NCI-H69 (cell line): Measurements from ENCODE around the gene GOLGB1.
"Not testable (repeated sequence)": the region's sequence is repeated elsewhere in the genome, so short reads cannot be mapped to it uniquely, and the experiment has no call there.

Source experiments
- DNase-seq: peaks from one replicate; lab custom pipeline; 2025; lab: John Stamatoyannopoulos, UW

The GOLGB1 gene, protein sequence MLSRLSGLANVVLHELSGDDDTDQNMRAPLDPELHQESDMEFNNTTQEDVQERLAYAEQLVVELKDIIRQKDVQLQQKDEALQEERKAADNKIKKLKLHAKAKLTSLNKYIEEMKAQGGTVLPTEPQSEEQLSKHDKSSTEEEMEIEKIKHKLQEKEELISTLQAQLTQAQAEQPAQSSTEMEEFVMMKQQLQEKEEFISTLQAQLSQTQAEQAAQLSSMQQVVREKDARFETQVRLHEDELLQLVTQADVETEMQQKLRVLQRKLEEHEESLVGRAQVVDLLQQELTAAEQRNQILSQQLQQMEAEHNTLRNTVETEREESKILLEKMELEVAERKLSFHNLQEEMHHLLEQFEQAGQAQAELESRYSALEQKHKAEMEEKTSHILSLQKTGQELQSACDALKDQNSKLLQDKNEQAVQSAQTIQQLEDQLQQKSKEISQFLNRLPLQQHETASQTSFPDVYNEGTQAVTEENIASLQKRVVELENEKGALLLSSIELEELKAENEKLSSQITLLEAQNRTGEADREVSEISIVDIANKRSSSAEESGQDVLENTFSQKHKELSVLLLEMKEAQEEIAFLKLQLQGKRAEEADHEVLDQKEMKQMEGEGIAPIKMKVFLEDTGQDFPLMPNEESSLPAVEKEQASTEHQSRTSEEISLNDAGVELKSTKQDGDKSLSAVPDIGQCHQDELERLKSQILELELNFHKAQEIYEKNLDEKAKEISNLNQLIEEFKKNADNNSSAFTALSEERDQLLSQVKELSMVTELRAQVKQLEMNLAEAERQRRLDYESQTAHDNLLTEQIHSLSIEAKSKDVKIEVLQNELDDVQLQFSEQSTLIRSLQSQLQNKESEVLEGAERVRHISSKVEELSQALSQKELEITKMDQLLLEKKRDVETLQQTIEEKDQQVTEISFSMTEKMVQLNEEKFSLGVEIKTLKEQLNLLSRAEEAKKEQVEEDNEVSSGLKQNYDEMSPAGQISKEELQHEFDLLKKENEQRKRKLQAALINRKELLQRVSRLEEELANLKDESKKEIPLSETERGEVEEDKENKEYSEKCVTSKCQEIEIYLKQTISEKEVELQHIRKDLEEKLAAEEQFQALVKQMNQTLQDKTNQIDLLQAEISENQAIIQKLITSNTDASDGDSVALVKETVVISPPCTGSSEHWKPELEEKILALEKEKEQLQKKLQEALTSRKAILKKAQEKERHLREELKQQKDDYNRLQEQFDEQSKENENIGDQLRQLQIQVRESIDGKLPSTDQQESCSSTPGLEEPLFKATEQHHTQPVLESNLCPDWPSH (N-terminal part only)

DNA sequence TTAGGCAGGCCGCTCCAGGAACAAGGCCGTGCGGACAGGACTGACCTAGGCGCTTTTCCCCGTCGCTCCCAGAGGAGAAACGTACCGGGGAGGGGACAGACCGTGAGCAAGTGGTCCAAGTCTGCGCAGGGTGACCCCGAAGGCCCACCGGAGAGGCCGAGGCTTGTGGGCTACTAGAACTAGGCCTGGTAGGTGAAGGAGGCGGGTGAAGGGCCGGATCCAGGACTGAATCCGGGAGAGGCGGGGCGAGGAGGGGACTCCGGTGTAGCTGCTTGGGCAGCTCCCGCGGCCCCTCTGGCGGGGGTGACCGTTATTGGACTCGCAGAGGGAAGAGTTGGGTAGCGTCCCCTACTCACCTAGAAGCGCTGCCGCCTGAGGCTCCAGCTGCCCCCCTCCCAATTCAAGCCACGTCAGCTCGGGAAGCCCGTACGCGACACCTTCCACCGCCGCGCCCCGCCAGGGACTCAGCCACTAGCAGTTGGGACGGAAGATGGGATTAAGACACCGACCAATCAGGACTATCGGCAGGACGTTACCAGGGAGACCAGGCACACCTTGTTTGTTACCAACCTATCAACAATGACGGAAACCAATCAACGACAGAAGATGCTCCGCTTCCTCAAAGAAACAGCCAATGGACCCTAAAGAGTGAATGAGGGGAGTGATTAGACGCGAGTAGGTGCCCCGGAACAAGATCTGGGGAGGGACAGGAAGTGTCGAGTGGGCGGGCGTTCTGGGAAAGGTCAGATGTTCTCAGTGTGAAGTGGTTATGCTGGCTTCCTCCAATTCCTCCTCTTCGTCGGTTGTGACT, at the start of gene GOLGB1:
TSS of gene GOLGB1 (minus strand) at position 466 of the 811 bp plus-strand sequence. CDS start 18,770 bp downstream, outside the sequence.
- DNase-seq, result peak; percentile 97

DNA sequence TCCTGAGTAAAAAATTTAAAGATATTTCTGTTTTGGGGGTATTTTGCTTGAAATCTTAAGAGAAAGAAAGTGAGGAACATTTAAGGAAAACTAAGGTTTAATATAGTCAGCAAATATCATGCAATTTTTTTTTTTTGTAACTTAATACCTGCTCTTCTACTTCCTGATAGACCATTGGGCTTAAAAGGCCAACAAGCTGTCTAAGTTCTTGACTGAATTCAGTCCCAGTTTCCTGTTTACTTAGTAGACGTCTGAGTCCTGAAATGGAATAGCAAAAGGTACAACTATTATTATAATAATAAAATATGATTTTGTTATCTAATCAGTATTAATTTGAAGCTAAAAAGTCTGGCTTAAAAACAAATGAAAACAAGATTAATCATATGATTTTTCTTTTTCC, 47.4 kb upstream of the GOLGB1 start:
- no peak for DNase-seq

DNA sequence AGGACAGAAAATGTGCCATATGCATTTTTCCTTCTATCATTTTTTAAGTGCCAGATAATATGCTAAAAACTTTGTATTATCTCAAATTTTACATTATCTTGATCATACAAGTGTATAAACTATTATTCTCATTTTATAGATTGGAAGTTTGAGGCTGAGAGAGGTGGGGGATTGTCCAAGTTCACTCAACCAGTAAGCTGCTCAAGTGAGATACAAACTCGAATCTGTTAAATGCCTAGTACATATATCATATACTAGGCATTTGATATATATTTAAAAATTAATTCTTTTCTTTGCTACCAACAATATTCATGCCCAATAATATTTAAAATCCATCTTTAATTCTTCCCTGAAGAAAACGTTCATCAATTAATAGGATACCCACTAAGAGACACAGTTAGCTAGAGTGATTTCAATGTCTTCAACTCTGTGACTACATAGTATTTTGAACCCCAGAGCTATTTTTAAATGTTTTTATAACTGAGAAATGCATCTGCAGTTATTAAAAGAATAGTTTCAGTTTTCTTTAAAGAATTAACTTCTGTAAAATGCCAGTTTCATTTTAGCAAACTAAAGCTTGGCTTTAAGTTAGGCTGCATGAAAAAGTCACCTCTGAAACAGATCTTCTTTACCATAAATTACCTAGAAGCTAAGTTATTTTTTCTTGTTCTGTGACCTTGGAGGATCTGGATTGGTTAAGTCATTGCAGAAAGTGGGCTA, 44.9 kb upstream of the GOLGB1 start:
- no peak for DNase-seq

DNA sequence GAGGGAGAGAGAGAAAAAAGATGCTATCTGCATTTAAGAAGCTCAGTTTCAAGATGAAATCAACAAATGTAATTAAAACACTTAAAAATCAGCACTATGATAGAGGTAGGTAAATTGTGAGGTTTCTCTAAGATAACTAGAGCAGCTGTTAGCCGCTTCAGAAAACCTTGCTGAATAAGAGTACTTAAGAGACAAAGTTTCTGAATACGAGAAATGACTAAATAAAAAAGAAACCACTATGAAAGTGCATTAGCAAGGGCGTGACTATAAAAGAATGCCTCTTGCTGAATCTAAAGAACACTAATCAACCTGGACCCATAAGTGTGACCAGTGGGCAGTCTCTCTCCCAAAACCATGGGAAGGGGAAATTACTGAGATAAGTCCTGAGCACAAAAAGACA, 43.5 kb upstream of the GOLGB1 start:
- no peak for DNase-seq

DNA sequence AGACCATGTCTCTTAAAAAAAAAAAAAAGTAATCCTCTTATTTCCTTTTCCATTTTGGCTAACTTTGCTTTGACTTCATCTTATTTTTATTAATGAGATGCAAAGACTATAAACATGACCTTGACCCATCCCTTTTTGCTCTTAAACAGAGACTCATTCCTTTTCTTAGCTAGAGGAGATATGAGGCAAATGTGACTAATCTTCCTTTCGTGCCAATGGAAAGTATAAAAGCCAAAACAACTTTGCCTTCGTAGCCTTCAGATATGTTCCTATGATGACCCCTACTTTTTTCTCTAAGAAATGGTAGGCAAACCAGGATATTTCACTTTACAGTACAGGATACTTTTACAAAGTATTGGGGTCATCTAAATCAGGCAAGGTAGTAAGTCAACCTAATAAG, 36.9 kb upstream of the GOLGB1 start:
- DNase-seq, result no peak

DNA sequence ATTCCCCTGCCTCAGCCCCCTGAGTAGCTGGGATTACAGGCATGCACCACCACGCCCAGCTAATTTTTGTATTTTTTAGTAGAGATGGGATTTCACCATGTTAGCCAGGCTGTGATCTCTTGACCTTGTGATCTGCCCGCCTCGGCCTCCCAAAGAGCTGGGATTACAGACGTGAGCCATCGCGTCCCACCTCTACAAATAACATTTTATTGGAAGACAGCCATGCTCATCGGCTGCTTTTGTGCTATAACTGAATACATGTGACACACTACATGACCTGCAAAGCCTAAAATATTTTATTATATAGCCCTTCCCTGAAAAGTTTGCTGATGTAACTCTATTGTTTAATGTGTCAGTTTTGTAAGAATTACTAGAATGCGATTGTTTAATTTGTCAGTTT, 33.2 kb upstream of the GOLGB1 start:
- DNase-seq, result not testable (repeated sequence)

DNA sequence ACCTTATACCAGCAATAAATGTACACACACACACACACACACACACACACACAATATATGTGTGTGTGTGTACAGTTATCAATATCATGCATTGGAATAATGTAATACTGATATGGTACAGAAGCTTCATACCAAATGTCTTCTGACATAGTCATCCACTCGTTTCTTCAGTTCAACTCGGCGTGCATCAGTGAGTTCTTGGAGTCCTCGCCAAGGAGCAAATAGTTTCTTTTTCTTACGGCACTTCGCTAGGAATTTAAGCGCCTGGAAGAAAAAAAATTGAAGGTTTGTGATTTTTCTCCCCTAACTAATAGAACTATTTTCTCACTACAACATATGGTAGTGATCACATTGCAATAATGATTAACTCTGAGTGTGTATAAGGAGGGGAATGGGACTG, 32.1 kb upstream of the GOLGB1 start:
- DNase-seq, result no peak

DNA sequence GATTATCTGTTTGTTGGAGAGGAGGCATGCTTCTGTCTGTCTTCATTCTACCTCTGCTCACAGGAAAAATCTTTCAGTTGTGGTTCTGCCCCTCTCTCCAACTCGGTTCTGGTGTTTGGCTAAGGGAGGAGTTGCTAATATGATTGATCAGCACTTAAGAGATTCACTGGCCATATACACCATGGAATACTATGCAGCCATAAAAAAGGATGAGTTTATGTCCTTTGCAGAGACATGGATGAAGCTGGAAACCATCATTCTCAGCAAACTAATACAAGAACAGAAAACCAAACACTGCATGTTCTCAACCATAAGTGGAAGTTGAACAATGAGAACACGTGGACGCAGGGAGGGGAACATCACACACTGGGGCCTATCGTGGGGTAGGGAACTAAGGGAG, 25.6 kb upstream of the GOLGB1 start:
- not testable (repeated sequence) for DNase-seq

DNA sequence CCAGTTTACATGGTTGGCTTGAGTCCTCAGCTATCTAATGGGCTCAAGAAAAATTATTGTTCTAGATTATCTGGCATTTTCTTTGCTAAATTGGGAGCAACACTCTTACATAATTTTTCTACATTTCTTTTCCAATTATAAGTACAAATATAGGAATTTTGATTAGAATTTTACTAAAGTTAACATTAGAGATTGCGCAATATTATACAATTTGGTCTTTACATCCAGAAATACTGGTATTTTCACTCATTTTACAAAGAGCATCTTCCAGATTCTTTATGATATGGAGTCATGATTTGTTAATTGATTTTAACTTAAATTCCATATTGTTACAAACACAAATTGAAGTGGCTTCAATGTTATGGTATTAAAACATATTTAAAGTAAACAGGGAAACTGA, 19.7 kb upstream of the GOLGB1 start:
- no peak for DNase-seq

DNA sequence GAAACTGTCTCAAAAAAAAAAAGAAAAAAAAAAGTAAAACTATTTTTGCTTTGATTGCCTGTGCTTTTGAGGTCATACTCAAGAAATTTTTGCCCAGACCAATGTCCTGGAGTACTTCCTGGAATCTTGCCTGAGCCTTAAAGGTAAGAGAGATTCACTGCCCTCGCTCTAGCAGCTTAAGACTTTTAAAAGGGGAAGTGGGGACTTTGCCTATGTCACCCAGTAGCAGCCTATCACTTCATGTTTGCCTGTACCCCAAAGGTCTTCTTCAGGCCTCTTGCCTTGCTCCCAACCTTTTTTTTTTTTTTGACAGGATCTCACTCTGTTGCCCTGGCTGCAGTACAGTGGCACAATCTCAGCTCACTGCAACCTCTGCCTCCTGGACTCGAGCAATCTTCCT, 18.9 kb upstream of the GOLGB1 start:
- no peak for DNase-seq

DNA sequence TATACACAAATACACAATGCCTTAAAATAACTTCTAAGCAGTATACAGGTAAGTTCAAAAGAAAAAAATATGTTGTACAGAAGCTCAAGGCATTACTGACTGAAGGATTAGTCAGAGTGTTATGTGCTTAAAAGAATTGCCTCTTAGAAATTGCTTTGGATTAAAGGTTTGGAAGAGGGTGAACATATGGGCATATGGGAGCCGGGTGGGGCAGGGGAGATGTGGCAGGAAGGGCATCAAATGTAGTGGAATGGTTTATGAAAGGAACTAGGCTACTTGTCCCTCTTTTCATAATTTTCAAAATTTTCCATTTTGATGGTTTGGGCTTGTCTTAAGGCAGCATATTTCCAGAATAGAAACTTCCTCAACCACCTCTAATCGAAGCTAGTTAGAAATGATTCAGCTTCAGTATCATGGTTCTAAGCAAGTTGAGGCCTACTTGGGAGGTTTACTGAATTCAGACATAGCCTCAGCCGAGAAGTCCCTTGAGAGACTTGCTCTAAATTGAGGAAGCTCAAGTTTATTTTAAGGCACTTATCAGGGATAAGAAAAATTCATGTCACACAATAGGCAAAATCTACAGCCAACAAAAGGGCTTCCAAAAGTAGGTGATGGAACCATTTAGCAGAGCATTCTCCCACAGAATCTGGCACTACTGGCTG, 10.1 kb upstream of the GOLGB1 start:
- no peak for DNase-seq

DNA sequence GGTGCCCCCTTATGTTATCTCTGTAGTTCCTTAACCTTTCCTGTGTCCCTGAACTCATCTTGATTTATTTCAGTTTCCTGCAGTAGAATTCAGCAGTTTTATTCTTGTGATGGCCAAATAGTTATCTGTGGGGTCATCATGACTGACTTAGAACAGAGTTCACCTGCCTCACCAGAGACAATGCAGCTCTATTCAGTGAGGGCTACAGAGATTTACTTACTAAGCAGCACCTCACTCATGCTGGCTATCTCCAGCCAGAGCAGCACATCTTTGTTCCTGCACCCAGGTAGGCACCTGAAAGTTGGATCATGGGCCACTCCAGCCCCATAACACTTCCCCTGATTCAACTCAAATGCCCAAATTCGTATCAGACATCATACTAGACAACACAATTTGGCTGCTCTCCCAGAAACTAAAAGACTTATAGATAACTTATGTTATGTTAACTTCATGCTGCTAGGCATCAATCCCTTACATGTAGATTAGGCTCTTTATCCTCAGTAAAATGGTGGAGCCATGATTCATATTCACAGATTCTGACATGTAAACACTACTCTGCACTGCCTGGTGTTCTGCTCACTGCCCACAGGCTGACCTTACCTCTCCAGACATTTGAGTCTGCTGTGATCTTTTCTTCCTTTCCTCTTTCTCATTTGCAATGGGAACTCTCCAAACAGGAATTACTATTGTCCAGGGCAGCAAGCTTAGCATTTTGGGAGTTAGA, 9.3 kb upstream of the GOLGB1 start:
- no peak for DNase-seq

DNA sequence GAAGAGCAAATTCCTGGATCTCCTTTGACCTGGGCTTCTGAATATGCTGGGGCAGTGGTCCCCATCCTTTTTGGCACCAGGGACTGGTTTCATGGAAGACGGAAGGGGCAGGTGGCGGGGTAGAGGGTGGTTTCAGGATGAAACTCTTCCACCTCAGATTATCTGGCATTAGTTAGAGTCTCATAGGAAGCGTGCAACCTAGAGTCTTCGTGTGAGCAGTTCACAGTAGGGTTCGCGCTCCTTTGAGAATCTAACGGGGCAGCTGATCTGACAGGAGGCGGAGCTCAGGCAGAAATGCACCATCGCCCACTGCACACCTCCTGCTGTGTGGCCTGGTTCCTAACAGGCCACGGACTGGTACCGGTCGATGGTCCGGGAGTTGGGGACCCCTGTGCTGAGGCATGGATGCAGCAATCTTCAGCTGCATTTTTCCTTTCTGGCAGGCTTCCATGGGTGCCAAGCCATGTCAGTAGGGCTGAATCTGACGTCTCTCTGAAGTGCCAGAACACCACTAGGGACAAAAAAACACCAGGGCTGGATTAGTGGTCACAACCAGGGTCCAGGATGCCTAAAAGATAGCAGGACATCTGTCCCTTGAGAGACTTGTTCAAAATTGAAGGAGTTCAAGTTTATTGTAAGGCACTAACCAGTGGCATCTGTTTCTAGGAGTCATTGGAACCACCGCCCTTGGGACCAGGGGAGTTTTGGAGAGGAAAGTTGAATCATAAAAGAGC, 8.4 kb upstream of the GOLGB1 start:
- DNase-seq, result no peak

DNA sequence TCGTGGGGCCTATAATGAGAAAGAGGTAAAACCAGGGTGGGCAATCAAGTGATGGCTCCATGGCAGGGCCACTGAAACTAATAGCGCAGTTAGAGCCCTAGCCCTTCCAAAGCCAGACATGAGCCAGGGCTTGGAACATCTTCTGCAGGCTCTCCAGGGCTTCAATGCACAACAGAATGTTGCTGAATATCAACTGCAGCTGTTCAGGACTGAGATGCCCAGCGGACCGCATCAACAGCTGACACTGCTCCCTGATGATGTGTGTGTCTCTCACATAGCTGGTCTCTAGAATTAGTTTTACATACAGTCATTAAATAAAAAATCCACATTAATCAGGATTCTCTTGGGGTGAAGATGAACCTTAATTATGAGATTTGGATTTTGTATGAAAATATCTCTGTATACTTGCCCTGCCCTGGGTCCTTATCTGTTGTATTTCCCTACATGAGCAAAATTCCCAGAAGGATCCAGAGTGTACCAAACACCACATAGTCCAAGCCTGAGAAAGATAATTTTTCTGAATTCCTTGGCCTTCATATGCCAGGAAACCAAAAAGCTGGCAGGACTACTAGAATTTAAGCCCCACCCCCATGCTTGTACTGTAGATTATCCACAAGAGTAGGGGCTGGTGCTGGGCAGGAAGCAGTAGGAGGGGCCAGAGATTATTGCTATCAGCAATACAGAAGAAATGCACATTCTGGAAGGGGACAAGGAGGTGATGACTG, 7.7 kb upstream of the GOLGB1 start:
- DNase-seq, result no peak

DNA sequence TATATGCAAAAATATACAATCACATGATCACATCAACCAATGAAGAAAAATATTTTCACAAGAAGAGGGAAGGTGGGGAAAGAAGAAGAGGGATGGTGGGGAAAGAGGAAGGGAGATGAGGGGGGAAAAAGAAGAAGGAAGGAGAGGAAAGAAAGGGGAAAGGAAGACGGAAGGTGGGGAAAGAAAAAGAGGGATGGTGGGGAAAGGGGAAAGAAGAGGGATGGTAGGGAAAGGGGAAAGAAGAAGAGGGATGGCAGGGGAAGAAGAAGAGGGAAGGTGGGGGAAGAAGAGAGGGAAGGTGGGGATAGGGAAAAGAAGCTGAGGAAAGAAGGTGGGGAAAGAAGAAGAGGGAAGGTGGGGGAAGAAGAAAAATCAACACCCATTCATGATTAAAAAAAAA, 3.2 kb upstream of the GOLGB1 start:
- DNase-seq, result no peak

DNA sequence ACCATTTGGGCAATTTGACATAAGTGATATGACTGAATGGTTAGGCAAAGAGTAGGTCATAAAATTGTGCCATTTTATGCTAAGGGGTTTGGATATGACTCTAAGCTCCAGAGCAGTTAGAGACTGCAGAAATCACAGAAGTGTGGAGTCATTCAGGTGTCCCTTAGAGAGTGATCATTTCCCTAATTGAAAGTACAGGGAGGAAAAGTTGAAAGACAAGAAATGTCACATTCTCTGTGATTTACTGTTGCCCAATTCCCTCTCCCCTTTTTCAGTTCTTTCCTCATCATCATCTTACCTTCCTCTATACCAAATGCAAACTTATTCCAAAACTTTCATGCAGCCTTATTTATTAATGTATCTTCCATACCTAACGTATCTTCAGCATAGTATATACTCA, 2.7 kb upstream of the GOLGB1 start:
- DNase-seq, result peak; percentile 2

DNA sequence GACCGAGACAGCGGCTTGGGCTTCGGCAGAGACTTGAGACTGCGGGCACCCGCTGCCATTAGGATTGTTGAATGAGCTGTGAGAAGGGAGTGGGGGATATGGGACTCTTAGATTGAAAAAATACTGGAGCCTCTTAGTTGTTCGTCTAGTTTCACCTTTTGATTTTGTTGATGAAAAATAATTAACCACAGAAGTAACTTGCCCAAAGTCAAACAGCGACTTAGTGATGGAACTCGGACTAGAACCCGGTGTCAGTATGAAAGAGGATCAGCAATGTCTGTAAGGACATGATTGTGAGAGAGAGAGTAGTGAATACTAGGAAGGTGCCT, 510 bp upstream of the GOLGB1 start:
- no peak for DNase-seq

DNA sequence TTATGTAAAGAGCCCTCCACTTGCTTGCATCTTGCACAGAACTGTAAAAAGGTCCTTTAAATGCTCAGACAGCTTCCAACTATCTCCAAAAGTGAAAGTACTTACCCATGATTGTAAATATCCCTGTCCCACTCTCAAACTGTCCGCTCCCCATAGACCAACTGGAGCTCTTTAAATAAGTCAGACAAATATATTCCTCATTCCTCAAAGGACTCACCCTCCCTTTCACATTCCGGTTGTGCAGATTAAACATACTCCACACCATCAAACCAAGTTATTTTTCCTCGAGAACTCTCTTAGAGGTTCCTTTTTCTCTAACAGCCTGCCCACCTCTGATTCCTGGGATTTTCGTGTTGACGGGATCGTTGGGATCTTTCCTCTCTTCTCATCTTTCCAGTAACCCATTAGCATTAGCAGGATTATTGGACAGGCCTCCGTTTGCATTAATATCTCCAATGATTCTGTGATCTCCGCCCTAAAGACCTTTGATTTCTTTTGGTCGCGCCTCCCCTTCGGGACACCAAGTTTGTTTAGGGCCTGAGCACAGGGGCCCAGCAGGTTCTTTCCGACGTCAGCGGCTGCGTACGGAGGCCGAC, 763 bp downstream of the GOLGB1 start:
- peak; percentile 55 for DNase-seq
